CD14-positive monocyte (primary cell): ENCODE results near the gene TBC1D5. TPM values are rescaled to one million over a fixed set of nuclear protein-coding genes. Genes with fewer than 3 reads are reported as not detected.

Experiments used
- DNase-seq, 3 donors: peaks; one replicate each; pipeline ENCODE4 v3.0.0-alpha.2; 2011 to 2022
- H2AFZ ChIP-seq: 2 replicates; pipeline ENCODE4 v1.6.0; 2012; ENCODE audit warnings: mild to moderate bottlenecking, low read depth, low read length, inconsistent platforms; ENCODE audit not compliant: insufficient read depth, poor library complexity, severe bottlenecking
- H3K27ac ChIP-seq, 2 donors: 1 replicate in 1 of 2; 2 replicates in 1 of 2; pipeline ENCODE4 v1.5.1; 2012 to 2013; ENCODE audit warnings: low read length in 2 of 2, control low read depth in 1 of 2, inconsistent platforms in 1 of 2, low read depth in 1 of 2, mild to moderate bottlenecking in 1 of 2
- H3K27me3 ChIP-seq, 2 donors: one replicate each; pipeline versions ENCODE4 v1.6.0 to v1.6.1; 2011 to 2013; ENCODE audit warnings: low read length in 2 of 2; ENCODE audit not compliant: control insufficient read depth in 2 of 2, insufficient read depth in 2 of 2
- H3K36me3 ChIP-seq, 2 donors: replicated peaks in 1 of 2; 1 replicate in 1 of 2; 2 replicates in 1 of 2; pipeline versions ENCODE4 v1.5.1 to v1.6.1; 2012 to 2013; ENCODE audit warnings: low read length in 2 of 2, control low read depth in 1 of 2, inconsistent platforms in 1 of 2, mild to moderate bottlenecking in 1 of 2; ENCODE audit not compliant: insufficient read depth in 2 of 2, control insufficient read depth in 1 of 2
- H3K4me1 ChIP-seq, 2 donors: 1 replicate in 1 of 2; 2 replicates in 1 of 2; pipeline versions ENCODE4 v1.5.1 to v1.6.1; 2012 to 2013; ENCODE audit warnings: low read length in 2 of 2, control low read depth in 1 of 2, inconsistent platforms in 1 of 2, mild to moderate bottlenecking in 1 of 2, moderate library complexity in 1 of 2; ENCODE audit not compliant: insufficient read depth in 2 of 2, control insufficient read depth in 1 of 2
- H3K4me2 ChIP-seq: replicated peaks from 2 replicates; pipeline ENCODE3; 2012; ENCODE audit warnings: low read length, moderate library complexity, mild to moderate bottlenecking; ENCODE audit not compliant: poor library complexity, severe bottlenecking; ENCODE audit errors: extremely low read depth
- H3K4me3 ChIP-seq, 3 experiments: fragments of 200-600 bp in 1 of 3; sonication (generic) in 1 of 3; replicated peaks in 1 of 3; 1 replicate in 2 of 3; 2 replicates in 1 of 3; pipeline ENCODE4 v1.5.1; 2011 to 2013; ENCODE audit warnings: low read length in 3 of 3, mild to moderate bottlenecking in 3 of 3, control low read depth in 2 of 3, low read depth in 2 of 3, inconsistent platforms in 1 of 3, moderate library complexity in 1 of 3
- H3K79me2 ChIP-seq: 2 replicates; pipeline ENCODE4 v1.6.0; 2012; ENCODE audit warnings: mild to moderate bottlenecking, control low read depth, inconsistent platforms, low read length, moderate library complexity; ENCODE audit not compliant: insufficient read depth
- H3K9ac ChIP-seq: 2 replicates; pipeline ENCODE4 v1.6.0; 2017; ENCODE audit warnings: low read length, mild to moderate bottlenecking; ENCODE audit not compliant: insufficient read depth, poor library complexity, severe bottlenecking
- H3K9me3 ChIP-seq, 2 donors: replicated peaks in 1 of 2; 1 replicate in 1 of 2; 2 replicates in 1 of 2; pipeline versions ENCODE4 v1.5.1 to v1.6.1; 2012 to 2013; ENCODE audit warnings: low read length in 2 of 2, control low read depth in 1 of 2; ENCODE audit not compliant: control insufficient read depth in 1 of 2, insufficient read depth in 1 of 2
- H4K20me1 ChIP-seq: 2 replicates; pipeline ENCODE4 v1.6.0; 2012; ENCODE audit warnings: mild to moderate bottlenecking, low read length, control low read depth, moderate library complexity; ENCODE audit not compliant: insufficient read depth
- H3K27ac Mint-ChIP-seq, 7 donors: one replicate each; pipeline ENCODE4 v1.8.0; 2020; ENCODE audit warnings: mild to moderate bottlenecking in 7 of 7, mixed read lengths in 7 of 7, moderate library complexity in 6 of 7, inconsistent platforms in 2 of 7
- H3K27me3 Mint-ChIP-seq, 3 donors: one replicate each; pipeline ENCODE4 v1.8.0; 2021 to 2022; ENCODE audit warnings: low read depth in 3 of 3, mild to moderate bottlenecking in 3 of 3, mixed read lengths in 3 of 3, moderate library complexity in 3 of 3, inconsistent platforms in 1 of 3
- H3K36me3 Mint-ChIP-seq, 2 donors: one replicate each; pipeline ENCODE4 v1.8.0; 2020; ENCODE audit warnings: mixed read lengths in 2 of 2, inconsistent platforms in 1 of 2, mild to moderate bottlenecking in 1 of 2
- H3K4me1 Mint-ChIP-seq: one replicate; pipeline ENCODE4 v1.8.0; 2020; ENCODE audit warnings: mild to moderate bottlenecking, mixed read lengths
- H3K4me3 Mint-ChIP-seq, 2 donors: one replicate each; pipeline ENCODE4 v1.8.0; 2020; ENCODE audit warnings: mild to moderate bottlenecking in 2 of 2, mixed read lengths in 2 of 2, moderate library complexity in 1 of 2
- H3K9me3 Mint-ChIP-seq, 7 donors: one replicate each; pipeline ENCODE4 v1.8.0; 2020 to 2022; ENCODE audit warnings: mixed read lengths in 7 of 7, mild to moderate bottlenecking in 6 of 7, moderate library complexity in 6 of 7, inconsistent platforms in 2 of 7
- WGBS: methylation state at CpG from one replicate; pipeline ENCODE4 v1.1.5; 2013; ENCODE audit warnings: missing lambda C conversion rate; ENCODE audit not compliant: insufficient coverage; 5-methylcytosine and 5-hydroxymethylcytosine counted together
- intact Hi-C, 2 donors: fragments of 100-400 bp; cut with micrococcal nuclease; formaldehyde crosslinking; loops; one replicate each; pipeline versions ENCODE4 v1.15.0 to v1.15.1; 2023
- polyA plus RNA-seq, 3 donors: library from polyadenylated mRNA; depleted of rRNA in 1 of 3; unstranded in 2 of 3; stranded (reverse) in 1 of 3; fragments of 300-500 nt in 2 of 3; fragments of >200 nt in 1 of 3; fragmentation: Illumina TruSeq in 2 of 3; gene quantifications; 1 replicate in 2 of 3; 2 replicates in 1 of 3; pipeline ENCODE4 v1.2.3, GENCODE V29; 2012 to 2021
- small RNA-seq: library from RNA; depleted of rRNA; stranded (forward); fragments of <200 nt; gene quantifications from one replicate; pipeline ENCODE3, GENCODE V24; 2012; ENCODE audit warnings: low read depth; ENCODE audit not compliant: insufficient read length
- TF ChIP-seq, protein P1 (sequence below): fragments of 200-600 bp; IDR thresholded peaks from one replicate; pipeline ENCODE4 v1.8.0; 2022; ENCODE audit warnings: antibody characterized with exemption, mild to moderate bottlenecking

TBC1D5 gene
- polyA plus RNA-seq, 3 donors = 17.6 to 35.3 (median 21.0) TPM

DNA sequence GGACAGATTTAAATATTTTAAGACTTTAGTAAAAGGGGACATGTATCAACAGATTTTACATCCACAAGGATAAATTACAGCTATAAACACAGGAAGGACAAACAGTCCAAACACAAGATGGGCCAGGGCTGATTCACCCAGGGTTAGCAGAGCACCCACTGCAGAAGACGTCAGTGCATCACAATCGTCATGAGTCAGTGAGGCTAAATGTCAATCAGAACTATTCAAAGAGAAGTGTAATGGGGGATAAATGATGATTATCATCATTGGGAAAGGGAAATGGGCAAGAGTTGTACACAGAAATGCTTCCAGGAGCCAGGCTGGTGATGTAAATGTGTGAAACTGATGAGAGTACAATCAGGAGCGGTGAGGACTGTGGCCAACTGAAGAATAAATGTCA, 630.8 kb downstream of the TBC1D5 start:
- H3K4me1 ChIP-seq = no peaks in the 10 kb centered on the region
- H3K27me3 Mint-ChIP-seq = peaks cover 0 to 3% (median 0%) of the 10 kb centered on the region in 3 donors
- 100% methylated on average over 1 of the region's 3 CpGs for WGBS
- intact Hi-C loops = no loop called here
- no peak overlapping the region for H3K4me3 ChIP-seq
- no peaks in the 10 kb centered on the region for H3K27me3 ChIP-seq
- peaks cover 2% of the 10 kb centered on the region for H3K4me1 Mint-ChIP-seq
- TF ChIP-seq, protein P1, sequence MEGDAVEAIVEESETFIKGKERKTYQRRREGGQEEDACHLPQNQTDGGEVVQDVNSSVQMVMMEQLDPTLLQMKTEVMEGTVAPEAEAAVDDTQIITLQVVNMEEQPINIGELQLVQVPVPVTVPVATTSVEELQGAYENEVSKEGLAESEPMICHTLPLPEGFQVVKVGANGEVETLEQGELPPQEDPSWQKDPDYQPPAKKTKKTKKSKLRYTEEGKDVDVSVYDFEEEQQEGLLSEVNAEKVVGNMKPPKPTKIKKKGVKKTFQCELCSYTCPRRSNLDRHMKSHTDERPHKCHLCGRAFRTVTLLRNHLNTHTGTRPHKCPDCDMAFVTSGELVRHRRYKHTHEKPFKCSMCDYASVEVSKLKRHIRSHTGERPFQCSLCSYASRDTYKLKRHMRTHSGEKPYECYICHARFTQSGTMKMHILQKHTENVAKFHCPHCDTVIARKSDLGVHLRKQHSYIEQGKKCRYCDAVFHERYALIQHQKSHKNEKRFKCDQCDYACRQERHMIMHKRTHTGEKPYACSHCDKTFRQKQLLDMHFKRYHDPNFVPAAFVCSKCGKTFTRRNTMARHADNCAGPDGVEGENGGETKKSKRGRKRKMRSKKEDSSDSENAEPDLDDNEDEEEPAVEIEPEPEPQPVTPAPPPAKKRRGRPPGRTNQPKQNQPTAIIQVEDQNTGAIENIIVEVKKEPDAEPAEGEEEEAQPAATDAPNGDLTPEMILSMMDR = no peak
- no peak overlapping the region for H2AFZ ChIP-seq
- H3K9me3 Mint-ChIP-seq = peaks cover 4 to 14% (median 11%) of the 10 kb centered on the region in 7 donors
- H4K20me1 ChIP-seq = no peaks in the 10 kb centered on the region
- no peak overlapping the region for H3K4me3 Mint-ChIP-seq
- H3K9me3 ChIP-seq = peaks cover 6 to 12% of the 10 kb centered on the region in 2 donors
- no peak overlapping the region for H3K27ac Mint-ChIP-seq
- H3K27ac ChIP-seq = no peak overlapping the region
- no peaks in the 10 kb centered on the region for H3K36me3 Mint-ChIP-seq
- no peaks in the 10 kb centered on the region for H3K36me3 ChIP-seq
- H3K9ac ChIP-seq = no peak overlapping the region
- H3K4me2 ChIP-seq = no peak overlapping the region
- no peaks in the 10 kb centered on the region for H3K79me2 ChIP-seq
- no peak for DNase-seq

DNA sequence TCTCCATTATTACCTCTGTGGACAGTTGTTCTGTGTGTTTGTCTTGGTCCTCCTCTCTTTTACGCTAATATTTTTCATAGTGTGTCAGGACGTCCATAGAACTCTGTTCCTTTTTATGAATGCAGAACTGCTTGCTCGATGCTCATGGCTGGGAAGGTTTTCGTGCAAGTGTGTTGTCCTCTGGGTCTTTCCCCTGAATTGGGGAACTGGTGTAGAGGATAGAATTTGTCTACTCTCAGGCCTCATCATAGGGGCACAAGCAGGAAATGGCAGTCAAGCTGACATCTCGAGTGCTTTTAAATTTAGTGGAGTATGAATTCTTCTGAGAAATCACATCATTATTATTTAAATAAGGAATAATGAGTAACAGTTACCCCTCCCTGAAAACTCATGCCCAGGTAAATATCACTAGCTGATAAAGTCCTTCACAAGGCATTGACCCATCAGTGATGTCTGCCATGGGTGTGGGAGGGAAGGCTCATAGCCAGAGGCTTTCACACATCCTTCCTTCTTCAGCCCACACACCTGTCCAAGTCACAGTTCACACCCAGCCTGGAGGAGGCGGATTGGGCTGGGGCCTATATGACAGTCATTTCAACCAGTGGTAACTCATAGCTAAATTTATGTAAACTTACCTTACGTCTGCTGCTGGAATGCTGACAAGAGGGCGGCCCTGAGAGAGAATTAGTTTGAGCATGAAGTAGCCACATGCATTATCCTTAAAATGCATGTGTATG, 631.6 kb downstream of the TBC1D5 start:
- H3K4me2 ChIP-seq = no peak overlapping the region
- no CpG with 5 or more reads among the region's 8 CpGs for WGBS
- H3K36me3 Mint-ChIP-seq = no peaks in the 10 kb centered on the region

More for the DNA sequence above, 631.6 kb downstream of the TBC1D5 start:
- no peak overlapping the region for H3K9ac ChIP-seq
- intact Hi-C loops = no loop called here
- H3K4me1 Mint-ChIP-seq = peaks cover 2% of the 10 kb centered on the region
- H3K27ac Mint-ChIP-seq = no peak overlapping the region
- H2AFZ ChIP-seq = no peak overlapping the region
- H3K4me1 ChIP-seq = no peaks in the 10 kb centered on the region
- peaks cover 0 to 3% (median 0%) of the 10 kb centered on the region in 3 donors for H3K27me3 Mint-ChIP-seq
- H3K9me3 ChIP-seq = peaks cover 6 to 12% of the 10 kb centered on the region in 2 donors
- TF ChIP-seq, protein P1 = no peak
- H3K4me3 Mint-ChIP-seq = no peak overlapping the region
- H3K79me2 ChIP-seq = no peaks in the 10 kb centered on the region
- H3K27ac ChIP-seq = no peak overlapping the region
- no peaks in the 10 kb centered on the region for H3K27me3 ChIP-seq
- peak in 2 of 3 donors; percentile 2 to 39 for DNase-seq
- H3K36me3 ChIP-seq = no peaks in the 10 kb centered on the region
- H4K20me1 ChIP-seq = no peaks in the 10 kb centered on the region
- peaks cover 4 to 16% (median 11%) of the 10 kb centered on the region in 7 donors for H3K9me3 Mint-ChIP-seq
- no peak overlapping the region for H3K4me3 ChIP-seq

Small RNA genes within 50 kb of the gene (small RNA-seq; reads per million reads assigned to genes)
- gene AC104451.1 (not detected), gene RNU7-10P (not detected)
